Gastroesophageal sphincter (tissue), 4 donors: Measurements from ENCODE around the gene MPL. TPM values are rescaled to one million over a fixed set of nuclear protein-coding genes. Genes with fewer than 3 reads are reported as not detected.
"Not testable (repeated sequence)": the region's sequence is repeated elsewhere in the genome, so short reads cannot be mapped to it uniquely, and the experiment has no call there.

Experiments
- ATAC-seq: fragments of 150-250 bp; one replicate; pipeline ENCODE4 v1.9.1; 2016; ENCODE audit warnings: mild to moderate bottlenecking, moderate library complexity
- H3K27ac ChIP-seq, 4 donors: fragments of 200-600 bp; sonication (generic) in 3 of 4; 1 replicate in 3 of 4; 2 replicates in 1 of 4; pipeline ENCODE4 v1.5.1; 2016 to 2019
- H3K27me3 ChIP-seq: fragments of 200-600 bp; sonication (generic); one replicate; pipeline ENCODE4 v1.5.1; 2019
- H3K36me3 ChIP-seq, 2 donors: fragments of 200-600 bp; sonication (generic); one replicate each; pipeline ENCODE4 v1.5.1; 2019; ENCODE audit warnings: control low read depth in 1 of 2
- H3K4me1 ChIP-seq, 3 donors: fragments of 200-600 bp; sonication (generic); 1 replicate in 2 of 3; 2 replicates in 1 of 3; pipeline ENCODE4 v1.5.1; 2016 to 2019; ENCODE audit warnings: control low read depth in 2 of 3
- H3K4me3 ChIP-seq, 2 donors: fragments of 200-600 bp; sonication (generic); one replicate each; pipeline ENCODE4 v1.5.1; 2019; ENCODE audit warnings: mild to moderate bottlenecking in 1 of 2, moderate library complexity in 1 of 2
- H3K9me3 ChIP-seq, 3 donors: fragments of 200-600 bp; sonication (generic); one replicate each; pipeline ENCODE4 v1.5.1; 2017 to 2019; ENCODE audit warnings: control low read depth in 2 of 3
- CTCF ChIP-seq, 4 experiments: fragments of 200-600 bp in 2 of 4; fragments of 450-650 bp in 2 of 4; sonication (generic) in 1 of 4; IDR thresholded peaks; one replicate each; pipeline ENCODE4 v1.5.1; 2017 to 2019; ENCODE audit warnings: antibody characterized with exemption in 4 of 4, mild to moderate bottlenecking in 2 of 4, moderate library complexity in 2 of 4
- EP300 ChIP-seq: sonication (generic); formaldehyde crosslinking; IDR thresholded peaks from one replicate; pipeline ENCODE4 v1.6.1; 2017; ENCODE audit warnings: antibody characterized with exemption, mild to moderate bottlenecking
- POLR2A ChIP-seq, 2 donors: fragments of 450-650 bp; IDR thresholded peaks; one replicate each; pipeline ENCODE4 v1.6.1; 2017; ENCODE audit warnings: antibody characterized with exemption in 2 of 2, mild to moderate bottlenecking in 2 of 2, moderate library complexity in 1 of 2
- POLR2AphosphoS5 ChIP-seq: sonication (generic); formaldehyde crosslinking; IDR thresholded peaks from one replicate; pipeline ENCODE4 v1.6.1; 2017; ENCODE audit warnings: antibody characterized with exemption
- WGBS, 2 donors: methylation state at CpG; one replicate each; pipeline ENCODE4 v1.1.5; 2018; ENCODE audit warnings: low coverage in 1 of 2; 5-methylcytosine and 5-hydroxymethylcytosine counted together
- total RNA-seq, 4 donors: library from RNA; depleted of rRNA; stranded (reverse); fragments of >200 nt; gene quantifications; one replicate each; pipeline ENCODE4 v1.1.0, GENCODE V29; 2016

MPL gene
- total RNA-seq, 4 donors from 2014 or later: 0.27 to 1.1 TPM; not detected in 2

GRCh38 chr1:43392702-43393101 lies 55.1 kb downstream of the MPL start:
- WGBS, 2 donors: 72% methylated on average over 3 of the region's 3 CpGs; no CpG with 5 or more reads in 1 of the 2 donors
- no peak for TF ChIP-seq POLR2AphosphoS5
- no peak for TF ChIP-seq EP300
- TF ChIP-seq CTCF (IDR thresholded peaks at IDR 0.05): no peak
- no peak for TF ChIP-seq POLR2A (IDR thresholded peaks at IDR 0.05)
- peaks cover 6 to 36% (median 22%) of the 10 kb centered on the region in 3 donors for H3K4me1 ChIP-seq

GRCh38 chr1:43395523-43395922 lies 57.9 kb downstream of the MPL start:
- Histone ChIP-seq H3K9me3 (no peaks in the 10 kb centered on the region), H3K4me1 (peaks cover 0 to 17% (median 7%) of the 10 kb centered on the region in 3 donors), H3K36me3 (peaks cover 0 to 14% of the 10 kb centered on the region in 2 donors), H3K27me3 (no peaks in the 10 kb centered on the region), H3K27ac (no peak overlapping the region), H3K4me3 (no peak overlapping the region)
- 88 to 90% methylated on average over 4 of the region's 4 CpGs for WGBS, 2 donors
- ATAC-seq: no peak
- TF ChIP-seq EP300: no peak
- no peak for TF ChIP-seq CTCF (IDR thresholded peaks at IDR 0.05)
- no peak for TF ChIP-seq POLR2AphosphoS5
- TF ChIP-seq POLR2A (IDR thresholded peaks at IDR 0.05): no peak

More at GRCh38 chr1:43392702-43393101, 55.1 kb downstream of the MPL start:
- ATAC-seq: no peak
- H3K27ac ChIP-seq: no peak overlapping the region
- H3K27me3 ChIP-seq: no peaks in the 10 kb centered on the region
- peaks cover 0 to 14% of the 10 kb centered on the region in 2 donors for H3K36me3 ChIP-seq
- H3K4me3 ChIP-seq: no peak overlapping the region
- no peaks in the 10 kb centered on the region for H3K9me3 ChIP-seq

GRCh38 chr1:43396059-43396458 lies 58.4 kb downstream of the MPL start:
- Histone ChIP-seq H3K9me3 (no peaks in the 10 kb centered on the region), H3K27ac (no peak overlapping the region), H3K4me1 (peaks cover 0 to 12% (median 2%) of the 10 kb centered on the region in 3 donors), H3K27me3 (no peaks in the 10 kb centered on the region), H3K4me3 (no peak overlapping the region), H3K36me3 (peaks cover 0 to 14% of the 10 kb centered on the region in 2 donors)
- ATAC-seq: no peak
- WGBS, 2 donors: 23 to 50% methylated on average over 1 of the region's 1 CpG
- TF ChIP-seq POLR2A (IDR thresholded peaks at IDR 0.05): no peak
- TF ChIP-seq CTCF (IDR thresholded peaks at IDR 0.05): no peak
- TF ChIP-seq EP300: no peak
- no peak for TF ChIP-seq POLR2AphosphoS5

- Histone ChIP-seq H3K4me1 (peaks cover 0 to 11% (median 0%) of the 10 kb centered on the region in 3 donors), H3K4me3 (no peak overlapping the region), H3K27me3 (no peaks in the 10 kb centered on the region), H3K36me3 (peaks cover 1 to 19% of the 10 kb centered on the region in 2 donors), H3K9me3 (no peaks in the 10 kb centered on the region), H3K27ac (no peak overlapping the region)
- 90 to 94% methylated on average over 3 of the region's 3 CpGs for WGBS, 2 donors
- no peak for ATAC-seq
- TF ChIP-seq POLR2A (IDR thresholded peaks at IDR 0.05) (no peak), CTCF (IDR thresholded peaks at IDR 0.05) (no peak), POLR2AphosphoS5 (no peak), EP300 (no peak)
These were observed 60.6 kb downstream of the MPL start for GRCh38 chr1:43398227-43398626.

- ATAC-seq: not testable (repeated sequence)
- peaks cover 3 to 36% of the 10 kb centered on the region in 2 donors for H3K36me3 ChIP-seq
These were observed 62.8 kb downstream of the MPL start for GRCh38 chr1:43400441-43400840.

More at GRCh38 chr1:43400441-43400840, 62.8 kb downstream of the MPL start:
- not testable (repeated sequence) for H3K4me3 ChIP-seq, H3K9me3 ChIP-seq, H3K27me3 ChIP-seq, H3K27ac ChIP-seq
- peaks cover 0 to 11% (median 0%) of the 10 kb centered on the region in 3 donors for H3K4me1 ChIP-seq
- WGBS, 2 donors: 93 to 100% methylated on average over 2 to 5 of the region's 9 CpGs
